ENCODE data around the gene TMEM184A.

- TF ChIP-seq EZH2phosphoT487 (IDR thresholded peaks at IDR 0.05; ENCODE audit: low read depth) (no peak), CTCF (IDR thresholded peaks at IDR 0.05; ENCODE audit: low read depth, low read length) (no peak)
These were observed 63.4 kb downstream of the TMEM184A start for GRCh38 chr7:1492640-1493039.
